ENCODE results near the gene PHLPP2. TPM values are rescaled to one million over a fixed set of nuclear protein-coding genes. Genes with fewer than 3 reads are reported as not detected.

The PHLPP2 gene
- total RNA-seq, 1 experiment from 2014 or later = 20.6 TPM

GRCh38 chr16:71676236-71676635 lies 48.3 kb downstream of the PHLPP2 start:
- Histone ChIP-seq H3K4me1 (no peaks in the 10 kb centered on the region), H3K27me3 (replicated peaks; ENCODE audit: control insufficient read depth, insufficient read depth, low read length) (no peaks in the 10 kb centered on the region), H3K4me3 (ENCODE audit: low read depth, low read length) (no peak overlapping the region), H3K9me3 (no peaks in the 10 kb centered on the region), H3K36me3 (ENCODE audit: control insufficient read depth, insufficient read depth, low read length) (no peaks in the 10 kb centered on the region)
- Mint-ChIP-seq H3K27ac (ENCODE audit: unreplicated experiment) (no peak overlapping the region), H3K4me1 (ENCODE audit: low read depth, unreplicated experiment) (no peaks in the 10 kb centered on the region), H3K27me3 (ENCODE audit: insufficient read depth, unreplicated experiment) (no peaks in the 10 kb centered on the region), H3K9me3 (ENCODE audit: unreplicated experiment) (no peaks in the 10 kb centered on the region), H3K4me3 (ENCODE audit: unreplicated experiment) (no peak overlapping the region), H3K36me3 (ENCODE audit: insufficient read depth, unreplicated experiment) (peaks cover 40% of the 10 kb centered on the region)
- intact Hi-C loops (cut with micrococcal nuclease; ENCODE audit: unreplicated experiment) = no loop called here
- DNase-seq = no peak
- no TSS peak for BruUV-seq (replicated peaks)
- CTCF ChIA-PET = no interaction called here
- POLR2A ChIA-PET = no interaction called here
- TF ChIP-seq CTCF (IDR thresholded peaks at IDR 0.05; ENCODE audit: insufficient read depth in 1 of 2, low read depth in 1 of 2, low read length in 1 of 2, severe bottlenecking in 1 of 2, unreplicated experiment in 1 of 2) = no peak

GRCh38 chr16:71675380-71675779 lies 49.1 kb downstream of the PHLPP2 start:
- Mint-ChIP-seq H3K27ac (ENCODE audit: unreplicated experiment) (no peak overlapping the region), H3K27me3 (ENCODE audit: insufficient read depth, unreplicated experiment) (no peaks in the 10 kb centered on the region), H3K4me3 (ENCODE audit: unreplicated experiment) (no peak overlapping the region), H3K9me3 (ENCODE audit: unreplicated experiment) (no peaks in the 10 kb centered on the region), H3K36me3 (ENCODE audit: insufficient read depth, unreplicated experiment) (peaks cover 49% of the 10 kb centered on the region), H3K4me1 (ENCODE audit: low read depth, unreplicated experiment) (peaks cover 8% of the 10 kb centered on the region)
- H3K9me3 ChIP-seq = no peaks in the 10 kb centered on the region
- H3K27me3 ChIP-seq (replicated peaks; ENCODE audit: control insufficient read depth, insufficient read depth, low read length) = no peaks in the 10 kb centered on the region
- H3K4me1 ChIP-seq = peaks cover 8% of the 10 kb centered on the region
- TF ChIP-seq CTCF (IDR thresholded peaks at IDR 0.05; ENCODE audit: insufficient read depth in 1 of 2, low read depth in 1 of 2, low read length in 1 of 2, severe bottlenecking in 1 of 2, unreplicated experiment in 1 of 2) = no peak
- intact Hi-C loops (cut with micrococcal nuclease; ENCODE audit: unreplicated experiment) = no loop called here
- H3K36me3 ChIP-seq (ENCODE audit: control insufficient read depth, insufficient read depth, low read length) = no peaks in the 10 kb centered on the region
- no TSS peak for BruUV-seq (replicated peaks)
- CTCF ChIA-PET = no interaction called here
- POLR2A ChIA-PET = no interaction called here
- DNase-seq = no peak
- no peak overlapping the region for H3K4me3 ChIP-seq (ENCODE audit: low read depth, low read length)

- H3K9me3 ChIP-seq = no peaks in the 10 kb centered on the region
- H3K27ac Mint-ChIP-seq (ENCODE audit: unreplicated experiment) = no peak overlapping the region
- DNase-seq = no peak
- no peaks in the 10 kb centered on the region for H3K27me3 ChIP-seq (replicated peaks; ENCODE audit: control insufficient read depth, insufficient read depth, low read length)
- peaks cover 19% of the 10 kb centered on the region for H3K4me1 ChIP-seq
- no peaks in the 10 kb centered on the region for H3K27me3 Mint-ChIP-seq (ENCODE audit: insufficient read depth, unreplicated experiment)
- no peaks in the 10 kb centered on the region for H3K9me3 Mint-ChIP-seq (ENCODE audit: unreplicated experiment)
- no peak for TF ChIP-seq CTCF (IDR thresholded peaks at IDR 0.05; ENCODE audit: insufficient read depth in 1 of 2, low read depth in 1 of 2, low read length in 1 of 2, severe bottlenecking in 1 of 2, unreplicated experiment in 1 of 2)
- no TSS peak for BruUV-seq (replicated peaks)
- no peak overlapping the region for H3K4me3 ChIP-seq (ENCODE audit: low read depth, low read length)
- peaks cover 50% of the 10 kb centered on the region for H3K36me3 Mint-ChIP-seq (ENCODE audit: insufficient read depth, unreplicated experiment)
- H3K4me1 Mint-ChIP-seq (ENCODE audit: low read depth, unreplicated experiment) = peaks cover 19% of the 10 kb centered on the region
- intact Hi-C loops (cut with micrococcal nuclease; ENCODE audit: unreplicated experiment) = no loop called here
- POLR2A ChIA-PET = no interaction called here
- H3K36me3 ChIP-seq (ENCODE audit: control insufficient read depth, insufficient read depth, low read length) = no peaks in the 10 kb centered on the region
- H3K4me3 Mint-ChIP-seq (ENCODE audit: unreplicated experiment) = no peak overlapping the region
- CTCF ChIA-PET = interaction anchor here (0.6 kb wide), 1 partner anchor 228 kb away, joined by 4 read pairs; no protein-coding TSS in a partner anchor
Measured at GRCh38 chr16:71674229-71674628, 50.3 kb downstream of the PHLPP2 start.
